Upper lobe of right lung (tissue), 1 donor: ENCODE measurements around the gene PVALB. TPM values are rescaled to one million over a fixed set of nuclear protein-coding genes. Genes with fewer than 3 reads are reported as not detected.
A peak's percentile ranks its signal among the peaks of the same experiment; 100 is the strongest.

Experiments used
- ATAC-seq: fragments of 200-7000 bp; cut with Tn5 transposase; one replicate; pipeline ENCODE4 v1.9.1; 2020; ENCODE audit warnings: mild to moderate bottlenecking, moderate library complexity
- DNase-seq: peaks from one replicate; pipeline ENCODE4 v3.0.0-alpha.2; 2020
- H3K27ac ChIP-seq: fragments of 200-600 bp; one replicate; pipeline ENCODE4 v1.8.0; 2022
- H3K27me3 ChIP-seq: fragments of 200-600 bp; one replicate; pipeline ENCODE4 v1.8.0; 2022; ENCODE audit warnings: mild to moderate bottlenecking
- H3K36me3 ChIP-seq: fragments of 200-600 bp; one replicate; pipeline ENCODE4 v1.8.0; 2022
- H3K4me1 ChIP-seq: fragments of 200-600 bp; one replicate; pipeline ENCODE4 v1.8.0; 2022
- H3K4me3 ChIP-seq: fragments of 200-600 bp; one replicate; pipeline ENCODE4 v1.8.0; 2022; ENCODE audit warnings: mild to moderate bottlenecking
- H3K9me3 ChIP-seq: fragments of 200-600 bp; one replicate; pipeline ENCODE4 v1.8.0; 2022
- intact Hi-C: fragments of 100-400 bp; cut with DNase I; formaldehyde crosslinking; loops from one replicate; pipeline ENCODE4 v1.11.0; 2022
- total RNA-seq: library from RNA; stranded (reverse); fragmentation: NEBNext Ultra II Directional; extraction: Animal tissue kit (Norgen Biotek cat#: 25700); gene quantifications from one replicate; pipeline ENCODE4 v1.2.1, GENCODE V29; 2021
- TF ChIP-seq, protein P1 (sequence below): fragments of 200-600 bp; IDR thresholded peaks from one replicate; pipeline ENCODE4 v1.8.0; 2022; ENCODE audit warnings: antibody characterized with exemption
- donor health status: DM: no; HTN: yes; CAD: no; lungs with severe emphysema.

The PVALB gene
- total RNA-seq, 1 donor from 2014 or later = 2.5 TPM

DNA sequence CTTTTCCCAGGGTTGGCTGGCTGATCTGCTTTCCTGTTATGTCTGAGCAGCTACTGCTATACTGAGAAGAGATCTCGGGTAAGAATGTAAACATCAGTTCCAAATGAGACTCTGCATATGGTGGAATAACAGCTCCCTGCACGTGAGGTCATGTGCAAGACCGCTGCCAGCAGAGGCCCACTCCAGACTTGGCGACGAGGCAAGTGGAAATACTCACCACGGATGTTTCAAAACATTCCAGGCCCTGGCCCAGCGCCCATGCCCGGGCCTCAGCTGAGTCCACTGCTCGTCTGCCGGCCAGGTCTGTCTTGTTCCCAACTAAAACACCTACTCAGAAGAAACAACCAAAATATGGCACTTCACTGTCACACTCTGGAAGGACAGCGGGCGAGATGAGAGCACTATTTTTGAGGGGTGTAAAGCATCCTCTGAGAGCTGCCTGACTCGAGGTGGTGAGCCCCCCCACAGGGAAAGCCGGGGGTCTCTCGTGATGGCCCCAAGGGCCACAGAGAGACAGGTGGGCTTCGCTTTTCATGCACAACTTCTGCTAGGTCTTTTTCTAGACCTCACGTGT lies 54.1 kb downstream of the PVALB start:
- Histone ChIP-seq H3K4me1 (peaks cover 3% of the 10 kb centered on the region), H3K9me3 (no peaks in the 10 kb centered on the region), H3K4me3 (no peak overlapping the region), H3K27ac (no peak overlapping the region), H3K27me3 (no peaks in the 10 kb centered on the region), H3K36me3 (no peaks in the 10 kb centered on the region)
- TF ChIP-seq, protein P1, sequence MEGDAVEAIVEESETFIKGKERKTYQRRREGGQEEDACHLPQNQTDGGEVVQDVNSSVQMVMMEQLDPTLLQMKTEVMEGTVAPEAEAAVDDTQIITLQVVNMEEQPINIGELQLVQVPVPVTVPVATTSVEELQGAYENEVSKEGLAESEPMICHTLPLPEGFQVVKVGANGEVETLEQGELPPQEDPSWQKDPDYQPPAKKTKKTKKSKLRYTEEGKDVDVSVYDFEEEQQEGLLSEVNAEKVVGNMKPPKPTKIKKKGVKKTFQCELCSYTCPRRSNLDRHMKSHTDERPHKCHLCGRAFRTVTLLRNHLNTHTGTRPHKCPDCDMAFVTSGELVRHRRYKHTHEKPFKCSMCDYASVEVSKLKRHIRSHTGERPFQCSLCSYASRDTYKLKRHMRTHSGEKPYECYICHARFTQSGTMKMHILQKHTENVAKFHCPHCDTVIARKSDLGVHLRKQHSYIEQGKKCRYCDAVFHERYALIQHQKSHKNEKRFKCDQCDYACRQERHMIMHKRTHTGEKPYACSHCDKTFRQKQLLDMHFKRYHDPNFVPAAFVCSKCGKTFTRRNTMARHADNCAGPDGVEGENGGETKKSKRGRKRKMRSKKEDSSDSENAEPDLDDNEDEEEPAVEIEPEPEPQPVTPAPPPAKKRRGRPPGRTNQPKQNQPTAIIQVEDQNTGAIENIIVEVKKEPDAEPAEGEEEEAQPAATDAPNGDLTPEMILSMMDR = no peak
- intact Hi-C loops = no loop called here
- peak; percentile 55 for ATAC-seq
- DNase-seq = peak; percentile 87

DNA sequence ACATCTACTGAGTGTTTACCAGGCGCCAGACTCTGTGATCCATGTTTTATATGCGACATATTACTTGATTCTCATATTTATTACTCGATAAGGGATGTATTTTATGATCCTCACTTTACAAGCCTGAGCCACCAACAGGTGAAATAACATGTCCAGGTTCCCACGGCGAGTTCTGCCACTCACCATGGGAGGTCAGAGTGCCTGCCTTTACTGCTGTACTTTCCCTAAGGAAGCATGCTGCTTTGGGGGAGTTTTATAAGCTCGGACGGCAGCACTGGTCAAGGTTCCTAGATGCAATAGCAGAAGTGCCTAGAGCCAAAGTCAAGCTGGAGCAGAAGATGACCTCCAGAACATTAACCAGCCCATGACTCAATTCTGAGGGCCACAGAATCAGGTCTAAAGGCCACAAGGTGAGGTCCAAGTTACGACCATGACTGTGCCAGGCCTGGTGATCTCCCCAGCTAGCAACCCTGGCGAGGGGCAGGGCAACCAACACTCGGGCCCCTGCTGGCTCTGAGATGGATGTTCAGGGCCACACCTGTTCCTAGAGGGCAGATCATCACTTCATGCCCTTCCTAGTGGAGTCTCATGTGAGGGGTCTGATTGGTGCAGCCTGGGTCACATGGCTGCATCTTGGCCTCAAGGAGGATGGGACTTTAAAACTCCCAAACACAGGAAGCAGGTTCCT lies 55.1 kb downstream of the PVALB start:
- no peak for ATAC-seq

DNA sequence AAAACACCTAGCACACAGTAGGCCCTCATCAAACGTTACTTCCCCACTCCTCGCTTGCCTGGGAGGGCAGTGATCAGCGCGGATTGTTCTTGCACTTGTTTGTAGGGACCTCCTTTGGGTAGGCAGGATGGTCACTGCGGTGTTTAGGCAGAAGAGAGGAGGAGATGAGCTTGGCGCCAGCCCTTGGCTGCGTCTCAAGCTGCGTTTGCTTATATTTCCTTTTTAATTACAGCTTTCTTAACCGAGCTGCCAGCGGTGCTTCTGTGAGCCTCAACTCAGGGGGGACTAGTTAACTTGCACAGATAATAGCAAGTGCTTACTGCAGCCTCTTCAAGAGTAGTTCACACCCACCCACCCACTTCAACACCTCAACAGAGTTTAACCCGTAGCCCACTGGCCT lies 56.0 kb downstream of the PVALB start:
- H3K27ac ChIP-seq = no peak overlapping the region
- TF ChIP-seq, protein P1 = no peak
- no peaks in the 10 kb centered on the region for H3K9me3 ChIP-seq
- no peaks in the 10 kb centered on the region for H3K36me3 ChIP-seq
- no peak for ATAC-seq
- H3K27me3 ChIP-seq = no peaks in the 10 kb centered on the region
- intact Hi-C loops = no loop called here
- DNase-seq = peak; percentile 20
- H3K4me1 ChIP-seq = peaks cover 3% of the 10 kb centered on the region
- H3K4me3 ChIP-seq = no peak overlapping the region

More for the DNA sequence above, 55.1 kb downstream of the PVALB start:
- Histone ChIP-seq H3K4me1 (peaks cover 3% of the 10 kb centered on the region), H3K27ac (no peak overlapping the region), H3K27me3 (no peaks in the 10 kb centered on the region), H3K36me3 (no peaks in the 10 kb centered on the region), H3K4me3 (no peak overlapping the region), H3K9me3 (no peaks in the 10 kb centered on the region)
- TF ChIP-seq, protein P1 = no peak
- DNase-seq = peak; percentile 17
- intact Hi-C loops = no loop called here

DNA sequence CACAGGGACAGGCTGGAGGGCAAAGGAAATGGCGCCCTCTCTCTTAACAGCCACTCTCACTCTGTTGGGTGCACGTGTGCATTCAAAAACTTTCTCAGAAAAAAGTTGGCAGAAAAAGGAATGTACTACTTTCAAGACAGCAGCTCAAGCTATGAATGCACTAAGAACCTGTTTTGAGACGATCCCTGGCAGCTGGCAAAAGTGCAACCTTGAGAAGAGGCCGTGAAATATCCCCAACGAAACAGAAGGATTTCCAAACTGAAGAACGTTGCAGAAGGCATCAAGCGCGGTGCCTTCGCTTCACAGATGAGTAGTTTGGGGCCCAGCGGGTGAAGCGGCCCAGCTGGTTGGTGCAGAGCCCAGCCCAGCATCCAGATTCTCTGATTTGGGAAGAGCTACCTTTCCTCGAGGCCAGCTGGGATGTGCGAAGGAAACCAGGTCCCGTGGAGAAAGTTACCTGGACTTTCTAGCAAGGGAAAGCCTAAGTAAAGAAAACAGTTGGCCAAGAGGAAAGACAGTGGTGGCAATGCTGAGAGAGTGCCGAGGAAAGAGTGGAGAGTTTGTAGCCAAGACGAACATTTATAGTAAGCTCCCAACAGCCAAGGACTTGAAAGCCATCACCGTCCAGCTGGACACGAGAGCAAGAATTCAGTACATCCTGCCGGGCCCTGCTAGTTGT lies 57.2 kb downstream of the PVALB start:
- Histone ChIP-seq H3K4me1 (peaks cover 3% of the 10 kb centered on the region), H3K36me3 (no peaks in the 10 kb centered on the region), H3K4me3 (no peak overlapping the region), H3K27ac (no peak overlapping the region), H3K27me3 (peaks cover 9% of the 10 kb centered on the region), H3K9me3 (no peaks in the 10 kb centered on the region)
- peak; percentile 43 for DNase-seq
- intact Hi-C loops = no loop called here
- no peak for ATAC-seq
- TF ChIP-seq, protein P1 = no peak

DNA sequence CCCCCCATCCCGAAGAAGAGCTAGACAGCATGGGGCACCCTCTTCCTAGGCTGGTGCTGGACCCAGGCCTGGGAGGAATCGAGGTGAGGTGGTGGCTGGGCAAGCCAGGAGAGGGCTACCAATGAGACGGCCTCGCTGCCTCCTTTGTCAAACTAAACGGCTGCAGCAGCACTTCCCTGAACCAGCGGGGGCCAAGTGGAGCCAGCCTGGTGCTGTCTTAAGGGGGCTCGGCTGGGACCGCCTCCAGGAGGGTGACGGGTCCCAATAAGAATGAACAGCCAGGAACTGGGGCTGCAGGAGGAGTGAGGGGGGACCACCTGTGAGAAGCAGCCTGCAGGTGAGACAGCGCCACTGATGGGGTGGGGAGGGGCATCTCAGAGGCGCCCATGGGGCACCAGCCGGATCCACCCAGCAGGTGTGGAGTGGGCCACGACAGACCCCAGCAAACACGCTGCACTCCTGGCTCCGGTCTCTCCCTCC lies 58.0 kb downstream of the PVALB start:
- DNase-seq = peak; percentile 51
- H3K9me3 ChIP-seq = no peaks in the 10 kb centered on the region
- peaks cover 15% of the 10 kb centered on the region for H3K27me3 ChIP-seq
- no peaks in the 10 kb centered on the region for H3K36me3 ChIP-seq
- H3K4me1 ChIP-seq = peaks cover 3% of the 10 kb centered on the region
- H3K27ac ChIP-seq = no peak overlapping the region
- no peak overlapping the region for H3K4me3 ChIP-seq
- intact Hi-C loops = no loop called here
- TF ChIP-seq, protein P1 = no peak
- ATAC-seq = no peak
